SK-N-SH treated with all-trans-retinoic acid at 6 μM for 48 hours (cell line): ENCODE measurements around the gene CD84.

Source experiments
- ATAC-seq: fragments of 200-7000 bp; cut with Tn5 transposase; 3 replicates; pipeline ENCODE4 v1.9.1; 2020; ENCODE audit warnings: mild to moderate bottlenecking, moderate library complexity
- ARNTL ChIP-seq: fragments of 450-650 bp; formaldehyde crosslinking; IDR thresholded peaks from 2 replicates; pipeline ENCODE4 v1.5.0; 2020; ENCODE audit warnings: low read depth, mild to moderate bottlenecking, moderate library complexity, borderline replicate concordance
- BACH2 ChIP-seq: fragments of 250-450 bp; sonication (Bioruptor Pico); IDR thresholded peaks from 2 replicates; pipeline ENCODE4 v1.9.0; 2021; ENCODE audit warnings: mild to moderate bottlenecking, borderline replicate concordance
- CREB5 ChIP-seq: fragments of 250-450 bp; sonication (Bioruptor Pico); IDR thresholded peaks from 2 replicates; pipeline ENCODE4 v1.5.1; 2020; ENCODE audit warnings: low read depth, mild to moderate bottlenecking, moderate library complexity
- CSDC2 ChIP-seq: fragments of 250-450 bp; sonication (Bioruptor Pico); IDR thresholded peaks from 2 replicates; pipeline ENCODE4 v1.5.0; 2020; ENCODE audit warnings: mild to moderate bottlenecking, moderate library complexity
- ESRRG ChIP-seq: fragments of 250-450 bp; sonication (Bioruptor Pico); IDR thresholded peaks from 2 replicates; pipeline ENCODE4 v1.6.1; 2021; ENCODE audit warnings: mild to moderate bottlenecking
- GLIS3 ChIP-seq: fragments of 250-450 bp; sonication (Bioruptor Pico); IDR thresholded peaks from 2 replicates; pipeline ENCODE4 v1.5.0; 2020; ENCODE audit warnings: mild to moderate bottlenecking, moderate library complexity
- ISL1 ChIP-seq: fragments of 250-450 bp; sonication (Bioruptor Pico); IDR thresholded peaks from 2 replicates; pipeline ENCODE4 v2.1.2; 2022; ENCODE audit warnings: mild to moderate bottlenecking, moderate library complexity
- OSR1 ChIP-seq: fragments of 250-450 bp; sonication (Bioruptor Pico); IDR thresholded peaks from 2 replicates; pipeline ENCODE4 v1.8.0; 2022; ENCODE audit warnings: moderate library complexity, mild to moderate bottlenecking, inconsistent platforms
- PATZ1 ChIP-seq: fragments of 250-450 bp; sonication (Bioruptor Pico); IDR thresholded peaks from 2 replicates; pipeline ENCODE4 v1.8.0; 2020; ENCODE audit warnings: mild to moderate bottlenecking, moderate library complexity, borderline replicate concordance
- POU6F1 ChIP-seq: fragments of 250-450 bp; sonication (Bioruptor Pico); IDR thresholded peaks from 2 replicates; pipeline ENCODE4 v1.8.0; 2021; ENCODE audit warnings: low read depth, mild to moderate bottlenecking, moderate library complexity, borderline replicate concordance
- RARB ChIP-seq: fragments of 250-450 bp; sonication (Bioruptor Pico); IDR thresholded peaks from 2 replicates; pipeline ENCODE4 v1.8.0; 2021; ENCODE audit warnings: mild to moderate bottlenecking, moderate library complexity
- SNAI2 ChIP-seq: fragments of 250-450 bp; sonication (Bioruptor Pico); IDR thresholded peaks from 2 replicates; pipeline ENCODE4 v1.5.0; 2020; ENCODE audit warnings: mild to moderate bottlenecking, moderate library complexity
- TCF4 ChIP-seq: fragments of 250-450 bp; sonication (Bioruptor Pico); IDR thresholded peaks from 2 replicates; pipeline ENCODE4 v1.8.0; 2021; ENCODE audit warnings: mild to moderate bottlenecking, moderate library complexity, borderline replicate concordance
- TOX ChIP-seq: fragments of 250-450 bp; sonication (Bioruptor Pico); IDR thresholded peaks from 2 replicates; pipeline ENCODE4 v1.8.0; 2021; ENCODE audit warnings: mild to moderate bottlenecking, moderate library complexity, borderline replicate concordance
- ZC3H10 ChIP-seq: fragments of 250-450 bp; sonication (Bioruptor Pico); IDR thresholded peaks from 2 replicates; pipeline ENCODE4 v1.5.1; 2021; ENCODE audit warnings: mild to moderate bottlenecking, moderate library complexity
- ZFP30 ChIP-seq: fragments of 450-650 bp; formaldehyde crosslinking; IDR thresholded peaks from 2 replicates; pipeline ENCODE4 v1.5.0; 2022; ENCODE audit warnings: mild to moderate bottlenecking, moderate library complexity
- ZNF565 ChIP-seq: fragments of 450-650 bp; formaldehyde crosslinking; conservative IDR thresholded peaks from 2 replicates; pipeline ENCODE4 v1.5.0; 2020; ENCODE audit warnings: low read depth, mild to moderate bottlenecking, moderate library complexity
- ZNF70 ChIP-seq: fragments of 450-650 bp; formaldehyde crosslinking; IDR thresholded peaks from 2 replicates; pipeline ENCODE4 v1.5.0; 2020; ENCODE audit warnings: mild to moderate bottlenecking, moderate library complexity
- ZNF8 ChIP-seq: fragments of 450-650 bp; formaldehyde crosslinking; IDR thresholded peaks from 2 replicates; pipeline ENCODE4 v1.5.0; 2020; ENCODE audit warnings: mild to moderate bottlenecking, moderate library complexity
- TF ChIP-seq, protein P1 (sequence below): fragments of 250-450 bp; sonication (Bioruptor Pico); IDR thresholded peaks from 2 replicates; pipeline ENCODE4 v1.5.1; 2021; ENCODE audit warnings: mild to moderate bottlenecking, moderate library complexity
- TF ChIP-seq, protein P2 (sequence below): fragments of 250-450 bp; sonication (Bioruptor Pico); IDR thresholded peaks from 2 replicates; pipeline ENCODE4 v1.5.0; 2020; ENCODE audit warnings: mild to moderate bottlenecking, moderate library complexity

CD84 gene

GRCh38 chr1:160539684-160539989 lies 39.7 kb downstream of the CD84 start:
- TF ChIP-seq OSR1 (CRISPR knock-in tag) (no peak), ZC3H10 (CRISPR knock-in tag) (no peak), RARB (CRISPR knock-in tag) (no peak), ZNF565 (CRISPR knock-in tag) (no peak), PATZ1 (no peak)
- TF ChIP-seq, protein P1, sequence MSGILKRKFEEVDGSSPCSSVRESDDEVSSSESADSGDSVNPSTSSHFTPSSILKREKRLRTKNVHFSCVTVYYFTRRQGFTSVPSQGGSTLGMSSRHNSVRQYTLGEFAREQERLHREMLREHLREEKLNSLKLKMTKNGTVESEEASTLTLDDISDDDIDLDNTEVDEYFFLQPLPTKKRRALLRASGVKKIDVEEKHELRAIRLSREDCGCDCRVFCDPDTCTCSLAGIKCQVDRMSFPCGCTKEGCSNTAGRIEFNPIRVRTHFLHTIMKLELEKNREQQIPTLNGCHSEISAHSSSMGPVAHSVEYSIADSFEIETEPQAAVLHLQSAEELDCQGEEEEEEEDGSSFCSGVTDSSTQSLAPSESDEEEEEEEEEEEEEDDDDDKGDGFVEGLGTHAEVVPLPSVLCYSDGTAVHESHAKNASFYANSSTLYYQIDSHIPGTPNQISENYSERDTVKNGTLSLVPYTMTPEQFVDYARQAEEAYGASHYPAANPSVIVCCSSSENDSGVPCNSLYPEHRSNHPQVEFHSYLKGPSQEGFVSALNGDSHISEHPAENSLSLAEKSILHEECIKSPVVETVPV (CRISPR knock-in tag) = no peak
- ATAC-seq = no peak

- no peak for ATAC-seq
- TF ChIP-seq ARNTL (CRISPR knock-in tag) (no peak), CSDC2 (CRISPR knock-in tag) (no peak), ZNF8 (CRISPR knock-in tag) (no peak), TOX (CRISPR knock-in tag) (no peak), TCF4 (CRISPR knock-in tag) (no peak), RARB (CRISPR knock-in tag) (no peak), ZC3H10 (CRISPR knock-in tag) (no peak), OSR1 (CRISPR knock-in tag) (no peak), SNAI2 (no peak), CREB5 (CRISPR knock-in tag) (no peak), POU6F1 (CRISPR knock-in tag) (no peak), ZFP30 (CRISPR knock-in tag) (no peak)
- TF ChIP-seq, protein P1 (CRISPR knock-in tag) = no peak
These were observed 40.2 kb downstream of the CD84 start for GRCh38 chr1:160538985-160539651.

DNA sequence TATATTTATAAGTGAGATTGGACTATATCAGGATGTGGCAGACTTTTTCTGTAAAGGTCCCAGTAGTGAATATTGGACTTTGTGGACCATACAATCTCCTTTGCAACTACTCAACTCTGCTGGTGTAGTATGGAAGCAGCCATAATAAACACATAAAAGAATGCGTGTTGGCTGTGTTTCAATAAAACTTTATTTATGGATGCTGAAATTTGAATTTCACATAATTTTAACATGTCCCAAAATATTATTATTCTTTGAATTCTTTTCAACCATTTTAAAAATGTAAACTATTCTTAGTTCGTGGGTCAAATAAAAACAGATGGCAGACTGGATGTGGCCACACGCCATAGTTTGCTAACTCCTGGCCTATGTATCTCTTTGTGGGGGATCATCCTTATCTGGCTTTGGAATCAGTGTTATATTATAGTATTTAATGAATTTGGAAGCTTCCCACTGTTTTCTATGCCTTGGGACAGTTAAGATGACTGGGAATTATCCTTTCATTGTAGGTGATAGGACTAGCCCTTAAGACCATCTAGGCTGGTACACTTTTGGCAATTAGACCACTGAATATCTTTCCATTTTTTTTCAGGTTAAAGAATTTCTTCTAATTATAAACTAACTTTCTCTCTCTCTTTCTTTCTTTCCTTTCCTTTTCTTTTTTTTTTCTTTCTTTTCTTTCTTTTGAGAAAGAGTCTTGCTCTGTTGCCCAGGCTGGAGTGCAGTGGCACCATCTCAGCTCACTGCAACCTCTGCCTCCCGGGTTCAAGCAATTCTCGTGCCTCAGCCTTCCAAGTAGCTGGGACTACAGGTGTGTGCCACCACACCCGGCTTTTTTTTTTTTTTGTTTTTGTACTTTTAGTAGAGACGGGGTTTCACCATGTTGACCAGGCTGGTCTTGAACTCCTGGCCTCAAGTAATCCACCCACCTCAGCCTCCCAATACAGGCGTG lies 41.3 kb downstream of the CD84 start:
- no peak for TF ChIP-seq ISL1 (CRISPR knock-in tag)
- TF ChIP-seq, protein P2, sequence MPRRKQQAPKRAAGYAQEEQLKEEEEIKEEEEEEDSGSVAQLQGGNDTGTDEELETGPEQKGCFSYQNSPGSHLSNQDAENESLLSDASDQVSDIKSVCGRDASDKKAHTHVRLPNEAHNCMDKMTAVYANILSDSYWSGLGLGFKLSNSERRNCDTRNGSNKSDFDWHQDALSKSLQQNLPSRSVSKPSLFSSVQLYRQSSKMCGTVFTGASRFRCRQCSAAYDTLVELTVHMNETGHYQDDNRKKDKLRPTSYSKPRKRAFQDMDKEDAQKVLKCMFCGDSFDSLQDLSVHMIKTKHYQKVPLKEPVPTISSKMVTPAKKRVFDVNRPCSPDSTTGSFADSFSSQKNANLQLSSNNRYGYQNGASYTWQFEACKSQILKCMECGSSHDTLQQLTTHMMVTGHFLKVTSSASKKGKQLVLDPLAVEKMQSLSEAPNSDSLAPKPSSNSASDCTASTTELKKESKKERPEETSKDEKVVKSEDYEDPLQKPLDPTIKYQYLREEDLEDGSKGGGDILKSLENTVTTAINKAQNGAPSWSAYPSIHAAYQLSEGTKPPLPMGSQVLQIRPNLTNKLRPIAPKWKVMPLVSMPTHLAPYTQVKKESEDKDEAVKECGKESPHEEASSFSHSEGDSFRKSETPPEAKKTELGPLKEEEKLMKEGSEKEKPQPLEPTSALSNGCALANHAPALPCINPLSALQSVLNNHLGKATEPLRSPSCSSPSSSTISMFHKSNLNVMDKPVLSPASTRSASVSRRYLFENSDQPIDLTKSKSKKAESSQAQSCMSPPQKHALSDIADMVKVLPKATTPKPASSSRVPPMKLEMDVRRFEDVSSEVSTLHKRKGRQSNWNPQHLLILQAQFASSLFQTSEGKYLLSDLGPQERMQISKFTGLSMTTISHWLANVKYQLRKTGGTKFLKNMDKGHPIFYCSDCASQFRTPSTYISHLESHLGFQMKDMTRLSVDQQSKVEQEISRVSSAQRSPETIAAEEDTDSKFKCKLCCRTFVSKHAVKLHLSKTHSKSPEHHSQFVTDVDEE (CRISPR knock-in tag) = no peak
- TF ChIP-seq ZFP30 (CRISPR knock-in tag) = no peak
- no peak for TF ChIP-seq ESRRG (CRISPR knock-in tag)
- no peak for TF ChIP-seq CSDC2 (CRISPR knock-in tag)
- no peak for TF ChIP-seq ZNF8 (CRISPR knock-in tag)
- no peak for TF ChIP-seq GLIS3 (CRISPR knock-in tag)
- no peak for TF ChIP-seq PATZ1
- no peak for TF ChIP-seq ZNF70
- no peak for TF ChIP-seq TCF4 (CRISPR knock-in tag)
- no peak for TF ChIP-seq BACH2
- no peak for TF ChIP-seq ZC3H10 (CRISPR knock-in tag)
- no peak for TF ChIP-seq ZNF565 (CRISPR knock-in tag)
- TF ChIP-seq SNAI2 = no peak
- TF ChIP-seq CREB5 (CRISPR knock-in tag) = no peak
- ATAC-seq = no peak
